GM20431 (cell line): ENCODE measurements around the gene GSTT2B.
"Not testable (repeated sequence)": the region's sequence is repeated elsewhere in the genome, so short reads cannot be mapped to it uniquely, and the experiment has no call there.

Experiments
- in situ Hi-C: fragments of 300-500 bp; cut with MseI, MboI; formaldehyde crosslinking; loops from one replicate; pipeline ENCODE4 v1.15.0; 2020; ENCODE audit warnings: low sequenced_read_pairs; ENCODE audit not compliant: unreplicated experiment

The GSTT2B gene

DNA sequence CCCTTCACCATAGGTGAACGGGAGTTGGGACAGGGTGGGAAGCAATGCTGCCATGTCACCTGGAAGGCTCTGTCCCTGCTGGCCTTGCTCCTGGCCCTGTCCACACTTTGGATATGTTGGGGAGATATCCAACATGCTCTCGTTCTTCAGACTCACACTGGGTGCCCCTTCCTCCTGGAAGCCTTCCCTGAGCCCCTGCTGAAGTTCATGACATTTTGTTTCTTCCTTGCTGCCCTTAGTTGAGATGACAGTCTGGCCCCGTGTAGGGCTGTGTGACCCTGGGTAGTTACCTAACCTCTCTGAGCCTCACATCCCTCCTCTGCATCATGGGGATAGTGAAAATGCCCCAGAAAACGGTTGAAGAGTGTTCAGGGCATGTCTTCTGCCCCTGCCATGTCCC lies 7.5 kb downstream of the GSTT2B start:
- in situ Hi-C loops = not testable (repeated sequence)

DNA sequence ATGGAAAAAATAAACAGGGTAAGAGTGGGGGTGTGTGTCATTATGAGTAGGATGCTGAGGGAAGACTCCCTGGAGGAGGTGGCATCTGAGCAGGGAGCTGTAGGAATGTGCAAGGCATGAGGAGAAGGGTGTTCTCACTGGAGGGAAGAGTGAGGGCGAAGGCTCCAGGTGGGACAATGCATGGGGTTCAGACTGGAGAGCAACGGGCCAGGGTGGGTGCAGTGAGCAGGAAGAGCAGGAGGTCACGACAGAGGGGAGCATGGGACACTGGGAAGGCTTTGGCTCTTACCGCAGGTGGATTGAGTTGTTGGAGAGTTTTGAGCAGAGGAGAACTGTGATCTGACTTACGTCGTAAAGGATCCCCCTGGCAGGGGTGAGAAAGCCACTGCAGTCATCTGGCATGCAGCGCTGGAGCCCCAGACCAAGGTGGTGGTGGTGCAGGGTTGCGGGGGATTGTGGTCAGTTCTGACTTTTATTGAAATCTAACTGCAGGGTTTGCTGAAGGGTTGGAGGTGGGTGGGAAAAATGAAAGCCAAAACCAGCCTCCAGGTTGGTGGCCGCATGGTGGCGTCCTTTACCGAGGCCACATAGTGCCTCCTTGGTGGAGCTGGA lies 8.1 kb downstream of the GSTT2B start:
- in situ Hi-C loops = not testable (repeated sequence)

DNA sequence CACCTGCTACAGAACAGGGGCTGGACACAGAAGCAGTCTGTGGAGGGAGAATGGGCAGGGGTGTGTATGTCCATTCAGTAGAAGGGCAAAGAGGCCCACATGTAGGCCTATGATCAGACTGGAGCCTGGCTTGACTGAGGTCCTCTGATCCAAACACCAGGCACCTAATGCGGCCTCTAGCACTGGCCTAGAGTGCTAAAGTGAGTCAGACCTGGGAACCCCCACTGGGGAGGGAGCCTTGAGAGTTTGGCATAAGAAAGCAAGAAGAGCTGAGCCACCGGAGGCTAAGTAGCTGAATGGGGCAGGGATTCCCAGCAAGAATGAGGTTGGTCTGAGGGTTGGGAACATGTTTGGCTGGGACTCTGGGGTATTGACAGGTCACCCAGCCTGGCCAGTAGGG lies 9.6 kb downstream of the GSTT2B start:
- in situ Hi-C loops = not testable (repeated sequence)

DNA sequence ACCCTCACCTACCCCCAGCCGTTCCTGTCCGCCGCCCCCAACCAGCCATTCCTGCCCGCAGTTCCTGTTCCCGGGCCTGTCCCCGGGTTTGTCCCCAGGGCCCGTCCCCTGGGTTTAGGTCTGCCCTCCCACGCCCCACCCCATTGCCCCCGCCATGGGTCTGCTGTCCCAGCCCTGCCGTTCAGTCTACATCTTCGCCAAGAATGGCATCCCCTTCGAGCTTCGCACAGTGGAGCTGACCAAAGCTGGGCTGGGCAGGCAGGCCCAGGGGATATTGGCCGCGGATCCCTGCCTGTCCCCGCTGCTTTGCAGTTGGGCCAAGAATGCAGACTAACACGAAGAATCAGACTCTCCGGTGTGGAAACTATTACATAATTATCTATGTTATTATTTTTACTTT lies 11.2 kb downstream of the GSTT2B start:
- in situ Hi-C loops = not testable (repeated sequence)

DNA sequence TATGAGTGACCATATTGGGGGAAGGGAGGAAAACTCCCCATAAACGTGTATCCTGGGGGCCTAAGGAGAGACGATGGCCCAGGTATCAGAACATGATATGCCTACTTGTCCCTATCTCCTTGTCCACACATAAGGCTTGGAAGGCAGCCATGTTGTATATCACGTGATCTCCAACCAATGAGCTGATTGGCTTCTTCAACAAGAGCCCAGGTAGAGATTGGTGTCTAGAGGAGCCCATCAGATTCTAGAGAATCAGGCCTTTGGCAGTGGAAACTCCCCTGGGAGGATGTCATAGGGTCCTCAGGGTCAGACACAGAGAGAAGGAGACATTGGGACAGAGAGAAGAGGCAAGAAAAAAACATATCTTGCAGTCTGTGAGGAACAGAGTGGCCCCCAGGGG lies 13.6 kb downstream of the GSTT2B start:
- in situ Hi-C loops = not testable (repeated sequence)

DNA sequence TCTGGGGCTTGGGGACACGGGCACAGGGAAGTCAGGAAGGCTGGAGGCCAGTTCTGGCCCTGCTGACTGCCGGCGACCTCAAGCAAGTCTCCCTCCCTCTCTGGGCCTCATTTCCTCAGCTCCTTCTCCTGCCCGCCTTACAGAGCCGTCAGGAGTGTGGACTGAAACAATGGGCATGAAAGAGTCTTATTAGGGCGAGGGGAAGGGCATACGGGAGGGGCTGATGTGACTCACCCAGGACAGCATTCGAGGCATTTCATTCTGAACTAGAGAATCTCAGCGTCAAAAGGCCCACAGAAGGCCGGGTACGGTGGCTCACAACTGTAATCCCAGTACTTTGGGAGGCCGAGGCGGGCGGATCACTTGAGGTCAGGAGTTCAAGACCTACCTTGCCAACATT lies 20.8 kb downstream of the GSTT2B start:
- in situ Hi-C loops = not testable (repeated sequence)

DNA sequence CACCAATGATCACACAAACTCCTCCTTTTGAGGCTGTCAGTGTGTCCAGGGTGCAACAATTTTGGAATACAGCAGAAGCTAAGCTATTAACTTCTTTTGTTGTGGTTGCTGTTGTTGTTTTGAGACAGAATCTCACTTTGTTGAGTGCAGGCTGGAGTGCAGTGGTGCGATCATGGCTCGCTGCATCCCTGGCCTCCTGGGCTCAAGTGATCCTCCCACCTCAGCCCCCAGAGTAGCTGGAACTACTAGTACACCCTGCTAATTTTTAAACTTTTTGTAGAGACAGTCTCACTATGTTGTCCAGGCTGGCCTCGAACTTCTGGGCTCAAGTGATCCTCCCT lies 22.0 kb downstream of the GSTT2B start:
- in situ Hi-C loops = no loop called here

DNA sequence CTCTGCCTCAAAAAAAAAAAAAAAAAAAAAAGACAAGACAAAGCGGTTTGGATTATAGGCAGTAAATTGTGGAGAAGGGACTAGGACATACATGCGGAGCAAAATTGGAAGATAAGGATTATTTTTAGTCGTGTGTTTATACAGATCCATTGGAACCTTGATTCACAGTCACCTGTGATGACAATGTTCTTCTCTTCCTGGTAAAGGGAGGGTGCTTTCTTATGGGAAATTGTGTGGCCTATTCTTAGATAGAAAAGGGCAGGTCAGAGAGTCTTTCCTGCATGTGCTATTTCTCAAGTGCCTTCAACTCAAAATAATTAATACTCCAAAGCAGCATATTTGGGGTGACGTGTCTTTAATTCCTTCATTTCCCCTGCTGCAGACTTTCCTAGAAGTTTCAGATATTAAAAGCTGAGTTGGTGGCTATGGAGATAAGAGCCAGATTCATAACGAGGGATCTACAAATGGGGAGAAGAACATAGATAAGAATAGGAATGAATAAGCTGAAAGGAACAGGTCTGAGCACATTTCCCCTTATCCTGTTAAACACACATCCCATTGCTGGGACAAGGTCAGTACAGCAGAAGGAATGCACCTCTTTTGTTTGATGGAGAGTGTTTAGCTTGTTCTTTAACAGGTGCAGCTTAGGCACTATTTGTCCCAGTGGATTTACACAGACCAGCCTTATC lies 22.5 kb downstream of the GSTT2B start:
- in situ Hi-C loops = no loop called here

DNA sequence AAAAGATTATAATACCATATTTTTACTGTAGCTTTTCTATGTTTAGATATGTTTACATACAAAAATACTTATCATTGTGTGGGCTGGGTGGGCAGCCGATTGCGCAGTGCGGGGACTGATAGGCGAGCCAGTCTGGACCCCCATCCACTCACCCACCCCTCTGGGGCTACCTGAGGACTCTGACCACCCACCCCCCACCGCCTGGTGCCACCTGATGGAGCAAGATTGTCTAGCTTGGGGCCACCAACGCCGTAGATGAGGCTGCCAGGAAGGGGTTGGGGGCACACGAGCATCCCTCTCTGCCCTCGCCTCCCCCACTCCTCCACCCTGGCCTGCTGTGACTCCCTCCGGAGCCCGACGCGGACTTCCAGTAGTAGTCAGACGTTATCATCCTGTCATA lies 34.4 kb downstream of the GSTT2B start:
- in situ Hi-C loops = no loop called here

DNA sequence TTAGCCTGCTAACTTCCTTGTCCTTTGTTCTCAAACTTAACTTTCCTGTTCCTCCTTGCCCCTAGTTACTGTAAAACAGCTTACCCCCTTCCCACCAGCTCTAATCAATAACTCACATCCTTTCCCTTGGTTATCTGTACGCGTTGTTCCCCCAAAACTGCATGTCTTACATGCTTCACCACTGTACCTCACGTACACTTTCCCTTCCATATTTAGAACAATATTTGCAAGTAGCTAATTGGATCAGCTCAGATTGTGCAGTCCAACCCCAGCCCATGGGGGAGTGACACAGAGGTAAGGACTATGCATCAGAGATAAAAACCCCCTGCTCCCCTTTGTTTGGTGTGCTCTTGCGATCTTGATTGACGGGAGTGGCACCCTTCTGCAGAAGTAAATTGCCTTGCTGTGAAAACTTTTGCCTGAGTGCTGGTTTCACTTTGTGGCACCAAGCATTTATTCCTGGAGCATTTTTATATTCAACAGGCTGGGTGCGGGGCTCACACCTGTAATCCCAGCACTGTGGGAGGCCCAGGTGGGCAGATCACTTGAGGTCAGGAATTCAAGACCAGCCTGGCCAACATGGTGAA lies 35.9 kb downstream of the GSTT2B start:
- in situ Hi-C loops = no loop called here

DNA sequence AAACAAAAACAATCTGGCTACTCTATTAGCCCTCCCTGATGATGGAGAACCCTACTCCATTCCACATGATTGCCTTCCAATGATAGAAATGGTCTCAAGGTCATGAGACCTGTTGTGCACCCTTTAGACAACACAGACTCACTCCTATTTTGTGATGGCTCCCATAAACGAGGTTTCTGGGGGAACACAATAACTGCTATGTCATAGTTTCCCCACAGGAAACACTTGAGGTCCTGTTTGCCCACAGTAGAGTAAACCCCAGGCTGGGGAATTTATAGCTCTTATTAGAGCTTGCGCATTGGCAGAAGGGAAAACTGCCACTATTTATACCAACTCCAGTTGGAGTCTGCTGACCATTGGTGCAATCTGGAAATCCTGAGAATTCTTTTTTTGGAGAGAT lies 38.1 kb downstream of the GSTT2B start:
- in situ Hi-C loops = no loop called here

DNA sequence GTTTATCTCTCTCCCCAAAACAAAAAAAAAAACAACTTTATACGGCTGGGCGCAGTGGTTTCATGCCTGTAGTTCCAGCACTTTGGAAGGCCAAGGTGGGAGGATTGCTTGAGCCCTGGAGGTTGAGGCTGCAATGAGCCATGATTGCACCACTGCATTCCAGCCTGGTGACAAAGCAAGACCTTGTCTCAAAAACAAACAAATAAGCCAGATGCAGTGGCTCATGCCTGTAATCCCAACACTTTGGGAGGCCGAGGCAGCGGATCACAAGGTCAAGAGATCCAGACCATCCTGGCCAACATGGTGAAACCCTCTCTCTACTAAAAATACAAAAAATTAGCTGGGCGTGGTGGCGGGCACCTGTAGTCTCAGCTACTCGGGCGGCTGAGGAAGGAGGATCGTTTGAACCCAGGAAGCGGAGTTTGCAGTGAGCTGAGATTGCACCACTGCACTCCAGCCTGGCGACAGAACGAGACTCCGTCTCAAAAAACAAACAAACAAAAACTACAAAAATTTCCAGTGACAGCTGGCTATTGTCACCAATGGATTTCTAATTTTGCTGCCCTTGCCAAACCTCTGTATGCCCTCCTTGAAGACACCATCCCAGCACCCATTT lies 39.3 kb downstream of the GSTT2B start:
- in situ Hi-C loops = not testable (repeated sequence)

DNA sequence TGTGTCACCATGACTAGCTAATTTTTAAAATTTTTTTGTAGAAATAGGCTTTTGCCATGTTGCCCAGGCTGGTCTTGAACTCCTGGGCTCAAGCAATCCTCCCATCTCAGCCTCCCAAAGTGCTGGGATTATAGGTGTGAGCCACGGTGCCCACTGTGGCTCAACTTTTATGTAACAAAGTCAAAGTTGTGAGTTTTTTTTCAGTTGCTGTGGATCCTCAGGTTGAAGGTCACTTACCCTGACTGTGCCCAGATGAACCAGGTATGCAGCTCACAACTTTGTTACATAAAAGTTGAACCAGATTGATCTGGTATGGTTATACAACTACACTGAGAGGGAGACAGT lies 40.8 kb downstream of the GSTT2B start:
- in situ Hi-C loops = not testable (repeated sequence)

DNA sequence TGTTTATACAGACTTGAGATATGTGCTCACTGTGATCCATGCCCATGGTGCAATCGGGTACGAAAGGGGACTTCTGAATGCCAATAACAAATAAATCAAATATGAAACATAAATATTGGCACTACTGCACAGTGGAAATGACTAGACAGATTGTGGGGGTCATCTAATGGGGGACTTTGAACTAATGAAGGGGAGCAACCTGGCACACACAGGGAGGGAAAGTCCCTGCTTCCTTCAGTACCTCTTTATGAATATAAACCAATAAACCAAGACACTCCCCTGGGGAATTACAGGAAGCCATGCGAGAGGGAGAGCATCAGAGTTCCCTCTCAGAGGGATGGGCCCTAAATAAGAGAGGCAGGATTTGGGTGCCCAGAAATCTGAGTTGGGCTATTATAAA lies 45.7 kb downstream of the GSTT2B start:
- in situ Hi-C loops = no loop called here

DNA sequence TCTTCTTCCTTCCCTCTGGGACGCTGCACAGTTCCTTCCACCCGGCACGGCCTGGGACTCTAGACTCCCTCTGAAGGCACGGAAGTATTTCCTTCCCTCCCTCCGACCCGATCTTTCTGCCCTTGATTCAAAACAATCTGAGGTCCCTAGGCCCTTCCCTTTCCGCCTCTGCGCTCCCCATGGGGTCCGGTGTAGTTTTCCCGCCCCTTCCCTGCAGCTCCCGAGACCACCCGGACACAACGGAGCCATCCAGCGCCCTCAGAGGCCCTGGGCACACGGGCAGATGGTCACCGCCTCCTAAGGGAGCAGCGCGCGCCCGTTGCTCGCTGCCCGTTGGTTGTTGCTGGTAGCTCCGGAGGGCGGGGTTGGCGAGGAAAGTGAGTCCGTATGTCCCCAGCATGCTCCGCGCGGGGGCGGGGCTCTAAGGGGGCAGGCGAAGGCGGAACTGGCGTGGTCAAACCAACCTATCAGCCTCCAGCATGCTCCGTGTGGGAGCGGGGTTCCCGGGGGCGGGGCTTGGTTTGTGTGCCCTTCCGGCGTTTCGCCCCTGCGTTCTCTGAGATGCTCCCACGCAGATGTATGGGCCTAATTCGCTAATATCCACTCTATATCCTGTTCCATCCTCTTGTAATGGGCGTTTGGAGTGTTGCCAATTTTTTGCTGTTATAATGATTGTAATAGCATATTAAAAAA lies 47.2 kb downstream of the GSTT2B start:
- in situ Hi-C loops = no loop called here

DNA sequence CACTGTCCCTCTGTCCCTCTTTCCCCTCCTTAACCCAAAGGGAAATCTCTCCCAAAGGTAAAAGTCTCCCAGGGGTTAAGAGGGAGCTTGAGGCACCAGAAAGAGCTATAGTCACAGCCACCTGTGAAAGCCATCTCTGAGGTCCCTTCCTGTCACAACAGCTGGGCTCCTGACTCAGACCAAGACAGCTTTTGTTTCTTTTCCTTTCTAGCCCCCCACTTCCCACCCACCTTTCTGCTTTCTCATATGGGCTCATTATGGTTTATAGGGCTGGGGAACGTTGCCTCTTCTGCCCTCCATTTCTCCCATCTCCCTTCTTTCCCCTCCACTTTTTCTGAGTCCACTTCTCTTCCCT lies 47.7 kb downstream of the GSTT2B start:
- in situ Hi-C loops = no loop called here

DNA sequence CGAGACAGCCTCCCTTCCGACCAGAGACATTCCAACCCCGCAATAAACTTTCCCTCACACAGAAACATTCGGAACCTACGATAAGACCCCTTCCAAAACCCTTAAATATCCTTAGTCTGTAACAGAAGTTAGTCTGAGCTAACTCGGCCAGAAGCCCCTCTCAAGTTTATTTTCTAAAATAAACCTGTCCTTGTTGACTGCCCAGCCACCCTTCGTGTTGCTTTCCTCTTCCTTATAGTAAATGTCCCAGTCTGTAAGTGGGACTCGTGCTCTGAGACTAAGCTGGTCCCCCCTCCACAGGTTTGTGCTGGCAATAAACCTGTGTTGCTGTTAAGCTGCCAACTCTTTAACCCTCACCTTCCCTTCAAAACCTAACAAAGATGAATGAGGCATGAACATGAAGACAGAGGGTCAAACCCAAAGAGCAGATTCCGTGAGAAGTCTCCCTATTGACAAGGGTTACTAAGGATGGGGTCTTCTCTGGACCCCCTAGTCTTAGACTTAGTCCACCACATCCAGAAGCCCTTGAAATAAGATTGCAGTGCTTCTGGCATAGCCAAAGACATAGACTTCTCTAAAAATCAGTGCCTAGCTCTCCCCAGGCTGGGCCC lies 48.6 kb downstream of the GSTT2B start:
- in situ Hi-C loops = no loop called here

DNA sequence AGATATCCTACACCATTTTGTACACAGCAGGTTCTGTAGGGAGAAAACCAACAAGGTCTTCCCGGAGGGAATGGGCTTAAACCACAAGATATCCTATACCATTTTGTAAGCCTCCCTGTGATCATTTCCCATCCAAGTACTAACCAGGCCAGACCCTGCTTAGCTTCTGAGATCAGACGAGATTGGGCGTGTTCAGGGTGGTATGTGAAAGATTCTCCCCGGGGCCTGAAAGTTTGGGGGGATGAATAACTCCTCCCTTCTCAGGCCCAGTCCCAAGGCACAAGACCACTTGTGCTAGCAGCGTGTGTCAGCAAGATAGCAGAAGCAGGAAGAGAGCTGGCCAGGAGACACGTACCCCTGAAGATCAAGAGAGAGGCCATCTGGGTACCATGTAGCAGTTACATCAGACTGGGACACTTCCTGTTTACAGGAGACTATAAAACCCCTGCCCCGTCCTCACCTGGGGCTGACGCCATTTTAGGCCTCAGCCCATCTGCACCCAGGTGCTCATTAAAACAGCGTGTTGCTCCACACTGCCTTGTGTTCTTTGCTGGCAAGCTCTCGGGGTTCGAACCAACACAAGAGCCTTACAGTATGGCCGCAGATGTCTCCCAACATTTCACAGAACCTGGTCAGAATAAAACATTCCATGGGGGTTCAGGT lies 49.5 kb downstream of the GSTT2B start:
- in situ Hi-C loops = no loop called here

DNA sequence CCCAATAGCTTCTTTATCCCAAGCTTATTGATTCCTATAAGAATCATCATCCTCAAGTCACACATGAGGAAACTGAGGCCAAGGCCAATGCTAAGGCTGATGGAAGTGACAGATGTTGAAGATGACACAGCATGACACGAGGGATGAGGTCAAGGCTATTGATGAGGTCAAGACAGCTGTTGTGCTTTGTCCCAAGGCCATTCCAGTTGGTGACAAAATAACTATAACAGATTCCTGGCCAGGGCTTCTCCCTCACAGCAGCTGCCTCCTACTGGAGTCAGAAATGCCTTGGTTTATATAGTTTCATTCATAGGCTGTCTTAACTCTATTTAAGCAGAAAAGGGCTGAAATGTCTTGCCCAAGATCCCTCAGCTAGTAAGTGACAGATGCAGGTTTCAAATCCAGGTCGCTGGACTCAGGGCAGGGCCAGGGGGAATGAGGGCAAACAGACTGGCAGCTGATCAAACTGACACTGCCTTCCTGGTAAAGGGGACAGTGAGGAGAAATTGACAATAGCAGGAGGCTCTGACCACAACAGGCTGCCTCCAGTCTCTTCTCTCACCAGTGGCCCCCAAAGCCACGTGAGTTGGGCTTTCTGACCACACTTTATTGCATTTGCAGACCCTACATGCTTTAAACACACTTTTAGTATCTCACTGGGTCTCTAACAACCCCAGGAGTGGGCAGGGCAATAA lies 50.4 kb downstream of the GSTT2B start:
- in situ Hi-C loops = no loop called here
